H9 (cell line): Measurements from ENCODE around the gene RNF217. TPM values are rescaled to one million over a fixed set of nuclear protein-coding genes. Genes with fewer than 3 reads are reported as not detected.

Experiments
- DNase-seq: peaks from one replicate; pipeline ENCODE4 v3.0.0-alpha.2; 2017
- H2AFZ ChIP-seq: one replicate; pipeline ENCODE4 v1.6.1; 2013; ENCODE audit warnings: mild to moderate bottlenecking, low read length, control low read depth, moderate library complexity
- H2AK5ac ChIP-seq: 2 replicates; pipeline ENCODE4 v1.6.1; 2013; ENCODE audit warnings: low read length, control low read depth, mixed read lengths; ENCODE audit not compliant: insufficient read length
- H2BK120ac ChIP-seq: one replicate; pipeline ENCODE4 v1.6.1; 2013; ENCODE audit warnings: low read depth, mild to moderate bottlenecking, low read length, control low read depth, inconsistent platforms; ENCODE audit not compliant: poor library complexity, severe bottlenecking
- H2BK12ac ChIP-seq: 2 replicates; pipeline ENCODE4 v1.6.1; 2013; ENCODE audit warnings: low read length, control low read depth, mixed read lengths, low read depth; ENCODE audit not compliant: insufficient read length
- H2BK15ac ChIP-seq: 2 replicates; pipeline ENCODE4 v1.6.1; 2013; ENCODE audit warnings: low read depth, low read length, control low read depth
- H2BK20ac ChIP-seq: one replicate; pipeline ENCODE4 v1.6.1; 2013; ENCODE audit warnings: low read depth, mild to moderate bottlenecking, low read length, control low read depth, inconsistent platforms; ENCODE audit not compliant: poor library complexity, severe bottlenecking
- H2BK5ac ChIP-seq: 2 replicates; pipeline ENCODE4 v1.6.1; 2013; ENCODE audit warnings: low read length, control low read depth, mixed read lengths; ENCODE audit not compliant: insufficient read length
- H3K14ac ChIP-seq: 2 replicates; pipeline ENCODE4 v1.6.1; 2013; ENCODE audit warnings: low read length, control low read depth; ENCODE audit not compliant: insufficient read depth
- H3K18ac ChIP-seq: 2 replicates; pipeline ENCODE4 v1.6.1; 2013; ENCODE audit warnings: low read depth, mild to moderate bottlenecking, mixed read lengths, low read length, control low read depth; ENCODE audit not compliant: insufficient read length
- H3K23ac ChIP-seq: 2 replicates; pipeline ENCODE4 v1.6.1; 2013; ENCODE audit warnings: low read length, control low read depth, mixed read lengths, low read depth; ENCODE audit not compliant: insufficient read length
- H3K23me2 ChIP-seq: 2 replicates; pipeline ENCODE4 v1.6.1; 2013; ENCODE audit warnings: low read depth, mild to moderate bottlenecking, mixed read lengths, low read length, control low read depth; ENCODE audit not compliant: insufficient read length, poor library complexity, severe bottlenecking
- H3K27ac ChIP-seq: 2 replicates; pipeline ENCODE4 v1.5.1; 2013; ENCODE audit warnings: low read length, control low read depth, mixed read lengths, low read depth; ENCODE audit not compliant: insufficient read length
- H3K27me3 ChIP-seq: 2 replicates; pipeline ENCODE4 v1.6.1; 2013; ENCODE audit warnings: low read length, control low read depth, inconsistent platforms; ENCODE audit not compliant: insufficient read depth
- H3K4ac ChIP-seq: 2 replicates; pipeline ENCODE4 v1.6.1; 2013; ENCODE audit warnings: low read depth, mild to moderate bottlenecking, control low read depth, inconsistent platforms, low read length, moderate library complexity
- H3K4me1 ChIP-seq: 2 replicates; pipeline ENCODE4 v1.6.1; 2013; ENCODE audit warnings: low read length, control low read depth, inconsistent platforms; ENCODE audit not compliant: insufficient read depth
- H3K4me2 ChIP-seq: 2 replicates; pipeline ENCODE4 v1.6.1; 2013; ENCODE audit warnings: low read length, control low read depth, mixed read lengths; ENCODE audit not compliant: insufficient read length, insufficient read depth
- H3K56ac ChIP-seq: 2 replicates; pipeline ENCODE4 v1.6.1; 2013; ENCODE audit warnings: low read depth, mild to moderate bottlenecking, mixed read lengths, low read length, control low read depth; ENCODE audit not compliant: insufficient read length
- H3K79me1 ChIP-seq: 2 replicates; pipeline ENCODE4 v1.6.1; 2013; ENCODE audit warnings: low read depth, mild to moderate bottlenecking, moderate library complexity, low read length, control low read depth, inconsistent platforms; ENCODE audit not compliant: insufficient read depth, poor library complexity, severe bottlenecking
- H3K79me2 ChIP-seq: 2 replicates; pipeline ENCODE4 v1.6.1; 2013; ENCODE audit warnings: low read length, control low read depth, inconsistent platforms; ENCODE audit not compliant: insufficient read depth
- H3K9ac ChIP-seq: 2 replicates; pipeline ENCODE4 v1.6.1; 2013; ENCODE audit warnings: low read length, control low read depth, mixed read lengths; ENCODE audit not compliant: insufficient read length; ENCODE audit errors: extremely low read depth
- H3K9me3 ChIP-seq: one replicate; pipeline ENCODE4 v1.6.1; 2013; ENCODE audit warnings: low read depth, low read length, inconsistent platforms; ENCODE audit not compliant: control insufficient read depth
- H3T11ph ChIP-seq: one replicate; pipeline ENCODE4 v1.6.1; 2013; ENCODE audit warnings: mild to moderate bottlenecking, low read length, control low read depth, inconsistent platforms
- H4K20me1 ChIP-seq: one replicate; pipeline ENCODE4 v1.6.1; 2013; ENCODE audit not compliant: control insufficient read depth, insufficient read length, insufficient read depth
- H4K5ac ChIP-seq: 2 replicates; pipeline ENCODE4 v1.6.1; 2013; ENCODE audit warnings: low read depth, mild to moderate bottlenecking, mixed read lengths, low read length, control low read depth; ENCODE audit not compliant: insufficient read length
- H4K8ac ChIP-seq: replicated peaks from 2 replicates; pipeline ENCODE4 v1.6.1; 2013; ENCODE audit warnings: low read length, control low read depth, mixed read lengths, low read depth; ENCODE audit not compliant: insufficient read length
- H4K91ac ChIP-seq: 2 replicates; pipeline ENCODE4 v1.6.1; 2013; ENCODE audit warnings: low read depth, mild to moderate bottlenecking, moderate library complexity, mixed read lengths, low read length, control low read depth; ENCODE audit not compliant: insufficient read length
- H3K27ac Mint-ChIP-seq, 3 experiments: 2 replicates in 2 of 3; 3 replicates in 1 of 3; pipeline ENCODE4 v1.8.0; 2020 to 2021; ENCODE audit warnings: mixed read lengths in 3 of 3, mild to moderate bottlenecking in 1 of 3, moderate library complexity in 1 of 3
- H3K27me3 Mint-ChIP-seq: 2 replicates; pipeline ENCODE4 v1.8.0; 2021; ENCODE audit warnings: low read depth, mild to moderate bottlenecking, moderate library complexity, mixed read lengths
- H3K36me3 Mint-ChIP-seq, 3 experiments: 2 replicates in 2 of 3; 3 replicates in 1 of 3; pipeline ENCODE4 v1.8.0; 2020 to 2021; ENCODE audit warnings: low read depth in 3 of 3, mixed read lengths in 3 of 3; ENCODE audit not compliant: insufficient read depth in 1 of 3
- H3K4me1 Mint-ChIP-seq, 2 experiments: 2 replicates each; pipeline ENCODE4 v1.8.0; 2020; ENCODE audit warnings: mixed read lengths in 2 of 2
- H3K4me3 Mint-ChIP-seq, 2 experiments: 2 replicates in 1 of 2; 3 replicates in 1 of 2; pipeline ENCODE4 v1.8.0; 2020 to 2021; ENCODE audit warnings: mild to moderate bottlenecking in 2 of 2, mixed read lengths in 2 of 2, moderate library complexity in 1 of 2
- H3K9me3 Mint-ChIP-seq, 2 experiments: 2 replicates in 1 of 2; 3 replicates in 1 of 2; pipeline ENCODE4 v1.8.0; 2020; ENCODE audit warnings: mild to moderate bottlenecking in 2 of 2, mixed read lengths in 2 of 2, moderate library complexity in 1 of 2
- WGBS: extraction: QIAGEN DNeasy Blood & Tissue Kit; methylation state at CpG from one replicate; pipeline ENCODE4 v1.1.7; 2013; ENCODE audit warnings: missing lambda C conversion rate, low lambda C conversion rate, mixed read lengths; ENCODE audit not compliant: insufficient read length; ENCODE audit errors: extremely low coverage; 5-methylcytosine and 5-hydroxymethylcytosine counted together
- total RNA-seq: library from RNA; stranded (reverse); gene quantifications from 2 replicates; pipeline ENCODE4 v1.2.1, GENCODE V29; 2021
- TF ChIP-seq, protein P1 (sequence below): fragments of 200-600 bp; sonication (generic); conservative IDR thresholded peaks from 3 replicates; pipeline ENCODE4 v1.8.0; 2021; ENCODE audit warnings: antibody characterized with exemption, mild to moderate bottlenecking

Gene RNF217
- total RNA-seq, 1 experiment from 2014 or later, result 9.6 TPM

GRCh38 chr6:125063307-125063706 is 101.1 kb downstream of the RNF217 start:
- DNase-seq, result no peak

More at GRCh38 chr6:125063307-125063706, 101.1 kb downstream of the RNF217 start:
- Histone ChIP-seq H3K56ac (no peak overlapping the region), H3K27ac (no peak overlapping the region), H3K14ac (no peak overlapping the region), H3K79me1 (no peaks in the 10 kb centered on the region), H4K5ac (no peak overlapping the region), H3K9ac (no peak overlapping the region), H4K8ac (no peak overlapping the region), H4K20me1 (no peaks in the 10 kb centered on the region), H2BK120ac (no peak overlapping the region), H3K4me1 (0 out of 2 replicates have a peak, but pooled peaks cover 3% of the 10 kb centered on the region), H3K4ac (no peak overlapping the region), H2AFZ (no peak overlapping the region), H2BK5ac (no peak overlapping the region), H3K23me2 (no peaks in the 10 kb centered on the region), H2BK15ac (no peak overlapping the region), H2AK5ac (no peak overlapping the region), H3K18ac (no peak overlapping the region), H4K91ac (no peak overlapping the region), H2BK12ac (no peak overlapping the region), H3K27me3 (no peaks in the 10 kb centered on the region), H3K23ac (no peak overlapping the region), H2BK20ac (no peak overlapping the region), H3K9me3 (no peaks in the 10 kb centered on the region), H3K79me2 (no peaks in the 10 kb centered on the region), H3K4me2 (no peak overlapping the region), H3T11ph (no peak overlapping the region)
- TF ChIP-seq, protein P1, sequence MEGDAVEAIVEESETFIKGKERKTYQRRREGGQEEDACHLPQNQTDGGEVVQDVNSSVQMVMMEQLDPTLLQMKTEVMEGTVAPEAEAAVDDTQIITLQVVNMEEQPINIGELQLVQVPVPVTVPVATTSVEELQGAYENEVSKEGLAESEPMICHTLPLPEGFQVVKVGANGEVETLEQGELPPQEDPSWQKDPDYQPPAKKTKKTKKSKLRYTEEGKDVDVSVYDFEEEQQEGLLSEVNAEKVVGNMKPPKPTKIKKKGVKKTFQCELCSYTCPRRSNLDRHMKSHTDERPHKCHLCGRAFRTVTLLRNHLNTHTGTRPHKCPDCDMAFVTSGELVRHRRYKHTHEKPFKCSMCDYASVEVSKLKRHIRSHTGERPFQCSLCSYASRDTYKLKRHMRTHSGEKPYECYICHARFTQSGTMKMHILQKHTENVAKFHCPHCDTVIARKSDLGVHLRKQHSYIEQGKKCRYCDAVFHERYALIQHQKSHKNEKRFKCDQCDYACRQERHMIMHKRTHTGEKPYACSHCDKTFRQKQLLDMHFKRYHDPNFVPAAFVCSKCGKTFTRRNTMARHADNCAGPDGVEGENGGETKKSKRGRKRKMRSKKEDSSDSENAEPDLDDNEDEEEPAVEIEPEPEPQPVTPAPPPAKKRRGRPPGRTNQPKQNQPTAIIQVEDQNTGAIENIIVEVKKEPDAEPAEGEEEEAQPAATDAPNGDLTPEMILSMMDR, result no peak
- H3K27me3 Mint-ChIP-seq, result no peaks in the 10 kb centered on the region
- H3K9me3 Mint-ChIP-seq, result no peaks in the 10 kb centered on the region
- no peaks in the 10 kb centered on the region for H3K4me1 Mint-ChIP-seq
- no CpG with 5 or more reads among the region's 2 CpGs for WGBS
- no peaks in the 10 kb centered on the region for H3K36me3 Mint-ChIP-seq
- no peak overlapping the region for H3K4me3 Mint-ChIP-seq
- no peak overlapping the region for H3K27ac Mint-ChIP-seq
